H9 (cell line): ENCODE results near the gene ITSN1. TPM values are rescaled to one million over a fixed set of nuclear protein-coding genes. Genes with fewer than 3 reads are reported as not detected.

Source experiments
- DNase-seq: peaks from one replicate; pipeline ENCODE4 v3.0.0-alpha.2; 2017
- H2AFZ ChIP-seq: one replicate; pipeline ENCODE4 v1.6.1; 2013; ENCODE audit warnings: mild to moderate bottlenecking, low read length, control low read depth, moderate library complexity
- H2AK5ac ChIP-seq: 2 replicates; pipeline ENCODE4 v1.6.1; 2013; ENCODE audit warnings: low read length, control low read depth, mixed read lengths; ENCODE audit not compliant: insufficient read length
- H2BK120ac ChIP-seq: one replicate; pipeline ENCODE4 v1.6.1; 2013; ENCODE audit warnings: low read depth, mild to moderate bottlenecking, low read length, control low read depth, inconsistent platforms; ENCODE audit not compliant: poor library complexity, severe bottlenecking
- H2BK12ac ChIP-seq: 2 replicates; pipeline ENCODE4 v1.6.1; 2013; ENCODE audit warnings: low read length, control low read depth, mixed read lengths, low read depth; ENCODE audit not compliant: insufficient read length
- H2BK15ac ChIP-seq: 2 replicates; pipeline ENCODE4 v1.6.1; 2013; ENCODE audit warnings: low read depth, low read length, control low read depth
- H2BK20ac ChIP-seq: one replicate; pipeline ENCODE4 v1.6.1; 2013; ENCODE audit warnings: low read depth, mild to moderate bottlenecking, low read length, control low read depth, inconsistent platforms; ENCODE audit not compliant: poor library complexity, severe bottlenecking
- H2BK5ac ChIP-seq: 2 replicates; pipeline ENCODE4 v1.6.1; 2013; ENCODE audit warnings: low read length, control low read depth, mixed read lengths; ENCODE audit not compliant: insufficient read length
- H3K14ac ChIP-seq: 2 replicates; pipeline ENCODE4 v1.6.1; 2013; ENCODE audit warnings: low read length, control low read depth; ENCODE audit not compliant: insufficient read depth
- H3K18ac ChIP-seq: 2 replicates; pipeline ENCODE4 v1.6.1; 2013; ENCODE audit warnings: low read depth, mild to moderate bottlenecking, mixed read lengths, low read length, control low read depth; ENCODE audit not compliant: insufficient read length
- H3K23ac ChIP-seq: 2 replicates; pipeline ENCODE4 v1.6.1; 2013; ENCODE audit warnings: low read length, control low read depth, mixed read lengths, low read depth; ENCODE audit not compliant: insufficient read length
- H3K23me2 ChIP-seq: 2 replicates; pipeline ENCODE4 v1.6.1; 2013; ENCODE audit warnings: low read depth, mild to moderate bottlenecking, mixed read lengths, low read length, control low read depth; ENCODE audit not compliant: insufficient read length, poor library complexity, severe bottlenecking
- H3K27ac ChIP-seq: 2 replicates; pipeline ENCODE4 v1.5.1; 2013; ENCODE audit warnings: low read length, control low read depth, mixed read lengths, low read depth; ENCODE audit not compliant: insufficient read length
- H3K27me3 ChIP-seq: 2 replicates; pipeline ENCODE4 v1.6.1; 2013; ENCODE audit warnings: low read length, control low read depth, inconsistent platforms; ENCODE audit not compliant: insufficient read depth
- H3K4ac ChIP-seq: 2 replicates; pipeline ENCODE4 v1.6.1; 2013; ENCODE audit warnings: low read depth, mild to moderate bottlenecking, control low read depth, inconsistent platforms, low read length, moderate library complexity
- H3K4me1 ChIP-seq: 2 replicates; pipeline ENCODE4 v1.6.1; 2013; ENCODE audit warnings: low read length, control low read depth, inconsistent platforms; ENCODE audit not compliant: insufficient read depth
- H3K4me2 ChIP-seq: 2 replicates; pipeline ENCODE4 v1.6.1; 2013; ENCODE audit warnings: low read length, control low read depth, mixed read lengths; ENCODE audit not compliant: insufficient read length, insufficient read depth
- H3K56ac ChIP-seq: 2 replicates; pipeline ENCODE4 v1.6.1; 2013; ENCODE audit warnings: low read depth, mild to moderate bottlenecking, mixed read lengths, low read length, control low read depth; ENCODE audit not compliant: insufficient read length
- H3K79me1 ChIP-seq: 2 replicates; pipeline ENCODE4 v1.6.1; 2013; ENCODE audit warnings: low read depth, mild to moderate bottlenecking, moderate library complexity, low read length, control low read depth, inconsistent platforms; ENCODE audit not compliant: insufficient read depth, poor library complexity, severe bottlenecking
- H3K79me2 ChIP-seq: 2 replicates; pipeline ENCODE4 v1.6.1; 2013; ENCODE audit warnings: low read length, control low read depth, inconsistent platforms; ENCODE audit not compliant: insufficient read depth
- H3K9ac ChIP-seq: 2 replicates; pipeline ENCODE4 v1.6.1; 2013; ENCODE audit warnings: low read length, control low read depth, mixed read lengths; ENCODE audit not compliant: insufficient read length; ENCODE audit errors: extremely low read depth
- H3K9me3 ChIP-seq: one replicate; pipeline ENCODE4 v1.6.1; 2013; ENCODE audit warnings: low read depth, low read length, inconsistent platforms; ENCODE audit not compliant: control insufficient read depth
- H3T11ph ChIP-seq: one replicate; pipeline ENCODE4 v1.6.1; 2013; ENCODE audit warnings: mild to moderate bottlenecking, low read length, control low read depth, inconsistent platforms
- H4K20me1 ChIP-seq: one replicate; pipeline ENCODE4 v1.6.1; 2013; ENCODE audit not compliant: control insufficient read depth, insufficient read length, insufficient read depth
- H4K5ac ChIP-seq: 2 replicates; pipeline ENCODE4 v1.6.1; 2013; ENCODE audit warnings: low read depth, mild to moderate bottlenecking, mixed read lengths, low read length, control low read depth; ENCODE audit not compliant: insufficient read length
- H4K8ac ChIP-seq: replicated peaks from 2 replicates; pipeline ENCODE4 v1.6.1; 2013; ENCODE audit warnings: low read length, control low read depth, mixed read lengths, low read depth; ENCODE audit not compliant: insufficient read length
- H4K91ac ChIP-seq: 2 replicates; pipeline ENCODE4 v1.6.1; 2013; ENCODE audit warnings: low read depth, mild to moderate bottlenecking, moderate library complexity, mixed read lengths, low read length, control low read depth; ENCODE audit not compliant: insufficient read length
- H3K27ac Mint-ChIP-seq, 3 experiments: 2 replicates in 2 of 3; 3 replicates in 1 of 3; pipeline ENCODE4 v1.8.0; 2020 to 2021; ENCODE audit warnings: mixed read lengths in 3 of 3, mild to moderate bottlenecking in 1 of 3, moderate library complexity in 1 of 3
- H3K27me3 Mint-ChIP-seq: 2 replicates; pipeline ENCODE4 v1.8.0; 2021; ENCODE audit warnings: low read depth, mild to moderate bottlenecking, moderate library complexity, mixed read lengths
- H3K36me3 Mint-ChIP-seq, 3 experiments: 2 replicates in 2 of 3; 3 replicates in 1 of 3; pipeline ENCODE4 v1.8.0; 2020 to 2021; ENCODE audit warnings: low read depth in 3 of 3, mixed read lengths in 3 of 3; ENCODE audit not compliant: insufficient read depth in 1 of 3
- H3K4me1 Mint-ChIP-seq, 2 experiments: 2 replicates each; pipeline ENCODE4 v1.8.0; 2020; ENCODE audit warnings: mixed read lengths in 2 of 2
- H3K4me3 Mint-ChIP-seq, 2 experiments: 2 replicates in 1 of 2; 3 replicates in 1 of 2; pipeline ENCODE4 v1.8.0; 2020 to 2021; ENCODE audit warnings: mild to moderate bottlenecking in 2 of 2, mixed read lengths in 2 of 2, moderate library complexity in 1 of 2
- H3K9me3 Mint-ChIP-seq, 2 experiments: 2 replicates in 1 of 2; 3 replicates in 1 of 2; pipeline ENCODE4 v1.8.0; 2020; ENCODE audit warnings: mild to moderate bottlenecking in 2 of 2, mixed read lengths in 2 of 2, moderate library complexity in 1 of 2
- CTCF ChIP-seq: fragments of 200-600 bp; sonication (generic); conservative IDR thresholded peaks from 3 replicates; pipeline ENCODE4 v1.8.0; 2021; ENCODE audit warnings: antibody characterized with exemption, mild to moderate bottlenecking
- WGBS: extraction: QIAGEN DNeasy Blood & Tissue Kit; methylation state at CpG from one replicate; pipeline ENCODE4 v1.1.7; 2013; ENCODE audit warnings: missing lambda C conversion rate, low lambda C conversion rate, mixed read lengths; ENCODE audit not compliant: insufficient read length; ENCODE audit errors: extremely low coverage; 5-methylcytosine and 5-hydroxymethylcytosine counted together
- total RNA-seq: library from RNA; stranded (reverse); gene quantifications from 2 replicates; pipeline ENCODE4 v1.2.1, GENCODE V29; 2021

ITSN1 gene
- total RNA-seq, 1 experiment from 2014 or later = 94.2 TPM

GRCh38 chr21:33883118-33883517 is 240.8 kb downstream of the ITSN1 start:
- Histone ChIP-seq H3K56ac (no peak overlapping the region), H4K5ac (no peak overlapping the region), H4K91ac (no peak overlapping the region), H2BK20ac (no peak overlapping the region), H3K27me3 (no peaks in the 10 kb centered on the region), H3K9me3 (no peaks in the 10 kb centered on the region), H2BK12ac (no peak overlapping the region), H3K4me2 (no peak overlapping the region), H4K8ac (no peak overlapping the region), H3K79me2 (no peaks in the 10 kb centered on the region), H3K9ac (no peak overlapping the region), H3K23me2 (no peaks in the 10 kb centered on the region), H2AFZ (no peak overlapping the region), H3K4me1 (no peaks in the 10 kb centered on the region; the same call in 1 of the 2 replicates), H3K14ac (no peak overlapping the region), H2BK5ac (no peak overlapping the region), H3K18ac (no peak overlapping the region), H3K79me1 (no peaks in the 10 kb centered on the region), H2BK120ac (no peak overlapping the region), H2AK5ac (no peak overlapping the region), H4K20me1 (no peaks in the 10 kb centered on the region), H3K4ac (no peak overlapping the region), H2BK15ac (no peak overlapping the region), H3T11ph (no peak overlapping the region), H3K27ac (no peak overlapping the region), H3K23ac (no peak overlapping the region)
- Mint-ChIP-seq H3K36me3 (no peaks in the 10 kb centered on the region), H3K4me3 (no peak overlapping the region), H3K4me1 (peaks cover 11 to 14% of the 10 kb centered on the region in 2 experiments), H3K9me3 (no peaks in the 10 kb centered on the region), H3K27ac (no peak overlapping the region; a peak in 2 of 7 replicates), H3K27me3 (peaks cover 2% of the 10 kb centered on the region; the same call in 1 of the 2 replicates)
- no peak for TF ChIP-seq CTCF
- DNase-seq = no peak
- no CpG with 5 or more reads among the region's 12 CpGs for WGBS
